ENCODE measurements around the gene ABCC3.
"Not testable (repeated sequence)": the region's sequence is repeated elsewhere in the genome, so short reads cannot be mapped to it uniquely, and the experiment has no call there.

The ABCC3 gene

GRCh38 chr17:50712641-50713040 is 78.0 kb downstream of the ABCC3 start:
- no peak for DNase-seq

- DNase-seq = no peak
Observed at GRCh38 chr17:50715471-50715870, 80.8 kb downstream of the ABCC3 start.

- peak; percentile 86 for DNase-seq
Observed at GRCh38 chr17:50719144-50719923, 84.7 kb downstream of the ABCC3 start, which contains the start of gene LUC7L3. LUC7L3 (plus strand) TSS chr17:50719603; CDS start chr17:50719733, 130 bp downstream.

GRCh38 chr17:50719924-50720794 is 85.5 kb downstream of the ABCC3 start:
- DNase-seq = no peak

GRCh38 chr17:50721194-50722010 is 86.7 kb downstream of the ABCC3 start:
- DNase-seq = no peak

- DNase-seq = no peak
Observed at GRCh38 chr17:50722746-50723145, 88.1 kb downstream of the ABCC3 start.

- not testable (repeated sequence) for DNase-seq
Observed at GRCh38 chr17:50724622-50725021, 89.9 kb downstream of the ABCC3 start.

GRCh38 chr17:50725769-50726655 is 91.3 kb downstream of the ABCC3 start:
- DNase-seq = no peak

GRCh38 chr17:50728112-50728429 is 93.4 kb downstream of the ABCC3 start:
- no peak for DNase-seq

- no peak for DNase-seq
Observed at GRCh38 chr17:50728881-50729765, 94.4 kb downstream of the ABCC3 start.

- DNase-seq = no peak
Observed at GRCh38 chr17:50731575-50732460, 97.1 kb downstream of the ABCC3 start.

- DNase-seq = no peak
Observed at GRCh38 chr17:50735287-50735686, 100.6 kb downstream of the ABCC3 start.

- DNase-seq = no peak
Observed at GRCh38 chr17:50737118-50737698, 102.5 kb downstream of the ABCC3 start.

GRCh38 chr17:50739098-50739497 is 104.4 kb downstream of the ABCC3 start:
- no peak for DNase-seq
